22Rv1 (cell line): Measurements from ENCODE around the gene NAA10.

ENCODE experiments used
- CTCF ChIP-seq: fragments of 450-650 bp; IDR thresholded peaks from 2 replicates; pipeline ENCODE4 v1.5.1; 2017; ENCODE audit warnings: mild to moderate bottlenecking
- ZFX ChIP-seq: fragments of 450-650 bp; IDR thresholded peaks from 2 replicates; pipeline ENCODE4 v1.6.1; 2017; ENCODE audit warnings: antibody characterized with exemption, borderline replicate concordance

GRCh38 chrX:153945956-153946943 lies 11.4 kb upstream of the NAA10 start:
- no peak for TF ChIP-seq CTCF
- TF ChIP-seq ZFX, result no peak
